IPS DF 19.7 (cell line): ENCODE measurements around the gene SIX2.

Source experiments
- DNase-seq: peaks from one replicate; pipeline ENCODE4 v3.0.0-alpha.2; 2013; ENCODE audit warnings: low read depth, low spot score

SIX2 gene

GRCh38 chr2:45020439-45020838 lies 11.2 kb upstream of the SIX2 start:
- no peak for DNase-seq

DNA sequence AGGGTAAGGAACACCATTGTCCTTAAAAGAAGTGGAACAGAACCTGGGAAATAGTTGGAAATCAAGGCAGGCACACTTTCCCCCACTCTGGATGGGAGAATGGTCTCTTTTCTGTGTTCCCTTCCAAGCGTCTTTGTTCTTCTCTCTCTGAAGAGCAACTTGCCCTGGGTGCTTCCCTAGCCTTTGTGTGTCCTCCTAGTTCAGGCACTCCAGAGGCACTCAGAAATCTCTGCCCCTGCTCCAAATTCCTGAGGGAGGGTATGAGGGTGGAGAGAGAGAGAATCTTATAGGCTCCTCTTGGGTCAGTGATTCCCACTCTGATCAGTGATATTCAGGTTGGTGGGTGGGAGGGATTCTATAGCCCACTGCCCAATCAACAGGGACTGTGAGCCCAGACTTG lies 8.8 kb upstream of the SIX2 start:
- no peak for DNase-seq

DNA sequence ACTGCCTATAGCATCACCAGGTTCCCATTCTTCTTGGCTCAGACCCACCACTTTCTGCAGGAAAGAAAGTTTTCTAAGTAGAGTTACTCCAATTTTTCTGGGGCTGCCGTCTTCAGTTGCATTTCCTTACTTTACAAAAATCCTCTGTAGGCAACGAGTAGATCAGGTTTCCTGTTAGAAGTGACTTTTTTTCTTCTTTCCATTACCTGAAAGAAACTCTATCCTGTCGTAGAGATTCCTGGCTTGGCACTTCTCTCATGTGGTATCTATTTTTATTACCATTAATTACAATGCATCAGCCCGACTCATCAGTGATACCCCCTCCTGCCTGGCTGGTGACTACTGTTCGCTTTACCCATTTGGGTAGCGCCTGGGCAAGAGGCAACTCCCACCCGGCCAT lies 5.6 kb upstream of the SIX2 start:
- DNase-seq: no peak

DNA sequence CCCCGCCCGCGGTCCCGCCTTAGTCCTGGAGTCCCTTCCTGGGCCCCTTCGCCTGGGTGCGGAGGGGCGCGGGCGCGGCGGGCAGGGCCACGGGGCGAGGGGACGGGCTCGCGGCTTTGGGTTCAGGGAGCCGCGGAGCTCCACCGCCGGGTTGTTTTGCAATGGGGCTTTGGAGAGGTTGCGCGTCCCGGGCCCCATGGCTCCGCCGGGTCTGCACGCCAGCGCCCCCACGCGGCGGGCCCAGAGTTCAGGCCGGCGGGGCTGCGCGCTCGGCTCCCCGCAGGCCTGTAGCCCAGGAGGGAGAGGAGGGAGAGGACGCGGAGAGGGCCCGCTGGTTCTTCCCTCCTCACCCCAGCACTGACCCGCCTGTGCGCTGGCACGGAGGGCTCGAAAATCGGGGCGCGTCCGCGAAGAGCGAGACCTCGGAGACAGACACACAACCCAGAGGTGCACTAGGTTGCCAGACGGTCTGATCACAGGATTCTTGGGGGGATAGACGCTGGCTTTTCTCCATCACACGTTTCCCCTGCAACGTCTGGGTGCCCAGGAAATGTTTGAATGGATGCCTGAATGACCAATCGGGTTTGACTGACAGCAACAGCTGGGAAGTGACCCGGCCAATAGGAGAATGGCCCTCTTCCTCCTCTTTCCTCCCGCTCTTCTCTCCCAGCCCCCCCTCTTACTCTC lies 4.9 kb upstream of the SIX2 start:
- no peak for DNase-seq

DNA sequence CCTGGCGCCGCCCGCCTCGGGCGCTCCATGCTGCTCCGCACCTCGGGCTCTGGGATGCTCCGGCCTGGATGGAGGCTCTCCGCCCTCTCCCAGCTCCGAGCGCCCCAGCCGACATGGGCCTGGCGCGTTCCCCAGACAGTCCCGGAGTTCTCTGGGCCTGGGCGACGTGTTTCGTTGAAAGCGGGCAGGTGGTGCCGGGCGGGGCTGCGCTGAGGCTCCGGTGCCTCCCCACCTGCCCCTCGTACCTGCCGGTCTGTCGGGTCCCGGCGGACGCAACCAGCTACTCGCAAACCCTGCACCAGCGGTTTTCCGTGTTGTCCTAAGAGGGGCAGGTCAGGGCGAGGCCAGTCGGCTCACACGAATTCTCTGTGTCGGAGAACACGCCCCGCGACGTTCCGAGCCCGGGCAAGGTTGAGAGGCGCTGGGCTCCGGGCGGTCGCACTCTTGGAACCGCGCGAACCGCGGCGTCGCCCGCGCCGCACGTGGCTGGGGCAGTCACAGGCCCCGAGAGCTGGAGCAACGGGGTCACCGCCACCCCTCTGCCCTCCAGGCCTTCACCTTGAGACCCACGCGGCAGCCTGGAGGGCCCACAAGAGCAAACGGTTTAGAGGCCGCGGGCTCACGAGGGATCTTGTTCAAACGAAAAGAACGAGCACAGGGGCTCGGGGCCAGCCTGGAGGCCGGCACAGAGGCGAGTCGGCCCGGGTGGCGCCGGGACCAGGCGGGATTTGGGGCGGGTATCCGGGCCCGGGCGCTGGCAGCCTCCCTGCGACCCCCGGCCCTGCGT lies 4.2 kb upstream of the SIX2 start:
- no peak for DNase-seq

DNA sequence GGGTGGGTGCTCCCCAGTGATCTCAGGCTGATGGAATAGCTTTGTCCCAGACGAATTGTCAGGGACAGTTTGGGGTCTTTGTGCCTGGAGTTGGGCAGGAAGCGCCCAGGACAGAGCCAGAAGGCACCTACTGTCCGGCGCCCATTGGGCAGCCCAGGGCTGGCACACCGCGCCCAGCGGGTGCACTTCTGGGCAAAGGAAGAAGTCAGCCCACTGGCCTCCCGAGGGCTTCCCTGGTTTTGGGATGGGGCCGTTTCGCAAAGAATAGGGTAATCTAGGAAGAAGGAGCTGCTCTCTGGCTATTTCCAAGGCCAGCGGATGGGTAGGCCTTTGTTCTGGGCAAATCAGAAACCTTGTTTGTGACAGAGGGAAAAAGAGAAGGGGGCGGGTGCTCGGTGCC lies 3.5 kb upstream of the SIX2 start:
- DNase-seq: no peak

DNA sequence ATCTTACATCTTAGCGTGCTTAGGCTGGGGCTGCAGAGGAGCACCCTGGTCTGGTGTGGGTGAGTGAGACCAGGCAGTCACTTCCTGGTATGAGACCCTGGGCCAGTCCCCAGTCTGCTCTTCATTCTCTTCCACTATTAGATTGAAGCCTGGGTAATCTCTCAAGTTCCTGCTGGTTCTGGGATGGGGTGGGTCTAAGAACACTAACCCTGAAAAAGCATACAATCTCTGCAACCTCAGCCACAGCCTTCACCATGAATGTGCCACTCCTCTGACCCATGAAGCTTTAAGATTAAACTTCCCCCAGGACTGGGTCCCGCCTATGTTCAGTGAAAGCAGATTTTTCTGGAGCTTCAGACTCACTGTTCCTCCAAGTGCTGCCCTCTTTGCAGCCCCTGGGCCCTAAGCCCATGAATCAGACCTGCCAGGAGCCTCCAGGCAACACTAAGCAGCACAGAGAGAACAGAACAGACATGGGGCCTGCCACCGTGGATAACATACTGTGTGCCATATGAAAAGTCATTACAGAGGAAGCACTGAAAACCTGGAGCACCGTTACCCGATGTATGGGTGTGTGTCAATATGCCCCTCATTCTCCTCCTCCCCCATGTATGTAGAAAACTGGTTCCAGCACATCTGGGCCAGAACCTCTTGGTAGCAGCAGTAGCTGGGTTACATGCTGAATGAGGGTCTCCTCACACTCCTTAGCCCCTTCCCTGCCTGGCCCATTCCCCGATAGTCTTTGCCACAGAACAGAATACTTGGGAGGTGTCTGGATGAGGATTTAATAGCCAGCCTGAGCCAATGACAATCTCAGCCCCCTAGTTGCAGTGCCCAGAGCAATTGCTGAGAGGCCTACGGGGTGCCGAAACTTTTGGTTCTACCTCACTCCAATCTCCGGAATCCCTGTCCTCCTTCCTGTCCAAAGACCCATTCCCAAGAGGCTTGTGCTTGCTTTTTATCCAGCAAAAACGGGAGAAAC lies 2.7 kb upstream of the SIX2 start:
- DNase-seq: no peak

GRCh38 chr2:45011121-45011520 lies 1.9 kb upstream of the SIX2 start:
- DNase-seq: no peak

DNA sequence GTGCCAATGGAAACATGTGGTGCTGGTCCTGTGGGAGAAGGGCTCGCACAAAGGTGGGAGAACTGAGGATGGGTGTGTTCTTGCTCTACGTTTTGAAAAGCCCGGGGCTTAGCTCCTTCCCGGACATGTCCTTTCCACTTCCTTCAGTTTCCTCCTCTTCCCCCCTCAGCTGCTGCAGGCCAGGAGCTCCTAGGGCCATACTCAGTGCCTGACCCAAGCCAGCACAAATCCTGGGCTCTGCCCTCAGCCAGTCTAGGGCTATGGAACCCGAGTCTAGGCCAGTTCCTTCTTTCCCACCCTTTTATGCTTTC lies 1.4 kb upstream of the SIX2 start:
- DNase-seq: no peak

GRCh38 chr2:45009928-45010701 lies 863 bp upstream of the SIX2 start:
- no peak for DNase-seq

DNA sequence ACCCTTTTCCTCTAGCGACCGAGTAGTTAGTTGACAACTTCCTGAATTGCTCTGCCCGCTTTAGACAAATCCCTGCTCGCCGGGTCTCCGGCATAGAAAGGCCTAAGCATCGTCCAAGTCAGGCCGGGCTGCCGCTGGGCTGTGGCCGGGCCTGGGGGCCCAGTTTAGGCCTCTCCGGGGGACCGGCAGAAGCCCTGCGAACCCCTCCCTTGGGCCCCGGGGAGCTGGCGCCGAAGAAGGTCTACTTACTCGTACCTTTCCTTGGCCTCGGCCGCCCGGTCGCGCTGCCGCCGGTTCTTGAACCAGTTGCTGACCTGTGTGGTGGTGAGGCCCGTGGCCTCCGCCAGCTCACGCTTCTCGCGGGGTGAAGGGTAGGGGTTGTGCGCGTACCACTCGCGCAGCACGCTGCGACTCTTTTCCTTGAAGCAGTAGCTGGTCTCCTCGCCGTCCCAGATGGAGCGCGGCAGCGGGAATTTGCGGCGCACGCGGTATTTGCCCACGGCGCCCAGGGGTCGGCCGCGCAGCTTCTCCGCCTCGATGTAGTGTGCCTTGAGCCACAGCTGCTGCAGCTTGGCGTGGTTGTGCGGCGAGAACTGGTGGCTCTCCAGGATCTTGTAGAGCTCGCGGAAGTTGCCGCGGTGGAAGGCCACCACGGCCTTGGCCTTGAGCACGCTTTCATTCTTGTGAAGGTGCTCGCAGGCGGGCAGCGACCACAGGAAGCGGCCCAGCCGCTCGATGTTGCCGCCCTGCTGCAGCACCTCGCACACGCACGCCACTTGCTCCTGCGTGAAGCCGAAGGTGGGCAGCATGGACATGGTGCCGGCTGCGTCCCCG lies 739 bp downstream of the SIX2 start:
- no peak for DNase-seq

- DNase-seq: no peak
Observed at GRCh38 chr2:45007961-45008295, 1.3 kb downstream of the SIX2 start.

DNA sequence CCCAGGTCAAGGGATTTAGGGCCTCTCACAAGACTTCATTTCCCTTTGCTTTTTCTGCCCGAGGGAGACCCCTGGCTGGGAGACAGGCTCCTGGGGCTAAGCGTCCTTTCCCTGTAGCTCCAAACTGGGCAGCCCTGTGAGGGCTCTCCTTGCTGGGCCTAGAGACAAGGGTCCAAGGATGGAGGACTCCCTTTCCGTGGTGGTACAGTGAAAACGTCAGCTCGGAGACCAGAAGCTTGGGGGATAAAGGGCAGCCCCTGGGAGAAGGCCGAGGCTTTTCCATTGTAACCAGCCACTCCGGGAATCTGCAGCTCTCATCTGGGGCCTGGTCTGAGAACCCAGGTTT lies 2.3 kb downstream of the SIX2 start:
- no peak for DNase-seq

DNA sequence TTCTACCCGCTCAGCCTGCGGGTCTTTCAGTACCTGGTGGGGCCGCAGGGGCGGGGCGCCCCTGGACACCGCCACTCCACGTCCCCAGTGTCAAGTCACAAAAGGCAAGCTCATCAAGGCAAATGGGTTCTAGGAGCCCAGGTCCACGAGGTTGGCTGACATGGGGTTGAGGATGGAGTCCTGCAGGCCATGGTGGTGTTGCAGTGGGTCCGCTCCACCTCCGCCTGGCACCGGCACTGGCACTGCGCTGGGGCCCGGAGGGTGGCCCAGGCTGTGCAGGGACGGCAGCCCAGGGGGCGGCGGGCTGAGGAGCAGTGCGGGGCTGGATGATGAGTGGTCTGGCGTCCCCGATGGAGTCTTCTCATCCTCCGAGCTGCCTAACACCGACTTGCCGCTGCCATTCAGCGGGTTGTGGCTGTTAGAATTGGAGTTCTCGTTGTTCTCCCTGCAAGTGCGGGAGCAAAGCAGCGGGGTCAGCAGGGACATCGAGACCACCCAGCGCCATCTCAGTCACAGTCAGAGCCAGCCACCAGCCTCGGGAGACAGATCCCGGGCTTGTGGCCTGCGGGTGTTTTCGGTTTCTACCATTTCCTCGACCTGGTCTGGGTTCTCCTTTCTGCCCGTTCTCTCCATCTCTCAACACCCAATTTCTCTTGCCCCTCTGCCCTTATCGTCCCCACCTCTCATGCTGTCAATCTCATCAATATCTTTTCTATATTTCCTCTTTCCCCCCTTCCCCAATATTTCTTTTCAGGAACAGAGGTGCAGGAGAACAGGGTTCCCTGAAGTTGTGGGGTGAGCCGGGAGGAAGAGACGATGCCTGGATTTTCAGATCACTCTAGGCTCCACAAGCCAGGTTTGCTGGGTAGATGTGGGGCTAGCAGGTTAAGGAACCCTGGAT lies 3.0 kb downstream of the SIX2 start:
- DNase-seq: no peak

- no peak for DNase-seq
Observed at GRCh38 chr2:45005261-45006002, 3.8 kb downstream of the SIX2 start.

GRCh38 chr2:45004562-45005191 lies 4.6 kb downstream of the SIX2 start:
- no peak for DNase-seq

DNA sequence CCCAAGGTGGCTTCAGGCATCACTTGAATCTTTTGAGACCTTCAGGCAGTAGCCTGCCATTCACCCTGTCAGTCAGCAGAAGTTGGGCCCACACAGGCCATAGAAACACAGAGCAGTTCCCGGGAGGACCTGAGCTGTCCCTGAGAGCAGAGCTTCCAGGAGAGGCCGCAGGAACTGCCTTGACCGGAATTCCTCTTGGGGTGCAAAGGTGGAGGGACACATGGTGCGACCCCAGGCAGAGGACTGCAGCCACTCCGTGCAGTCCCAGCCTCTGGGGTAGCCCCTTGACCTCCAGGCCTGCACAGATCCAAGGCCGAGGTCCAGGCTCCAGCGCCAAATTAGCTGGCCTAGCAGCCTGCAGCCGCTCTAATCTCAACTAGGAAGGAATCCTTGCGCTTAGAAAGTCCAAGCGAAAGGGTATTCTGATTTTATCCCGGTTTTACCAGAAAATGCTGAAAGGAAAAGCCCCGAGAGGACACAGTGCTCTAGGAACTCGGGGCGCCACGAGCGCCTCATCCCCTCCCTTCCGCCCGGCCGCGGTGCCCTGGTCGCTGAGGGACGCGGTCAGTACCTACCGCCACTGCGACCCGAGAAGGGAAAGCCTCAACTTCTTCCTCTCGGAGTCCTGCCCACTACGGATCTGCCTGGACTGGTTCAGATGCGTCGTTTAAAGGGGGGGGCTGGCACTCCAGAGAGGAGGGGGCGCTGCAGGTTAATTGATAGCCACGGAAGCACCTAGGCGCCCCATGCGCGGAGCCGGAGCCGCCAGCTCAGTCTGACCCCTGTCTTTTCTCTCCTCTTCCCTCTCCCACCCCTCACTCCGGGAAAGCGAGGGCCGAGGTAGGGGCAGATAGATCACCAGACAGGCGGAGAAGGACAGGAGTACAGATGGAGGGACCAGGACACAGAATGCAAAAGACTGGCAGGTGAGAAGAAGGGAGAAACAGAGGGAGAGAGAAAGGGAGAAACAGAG lies 5.4 kb downstream of the SIX2 start:
- no peak for DNase-seq

DNA sequence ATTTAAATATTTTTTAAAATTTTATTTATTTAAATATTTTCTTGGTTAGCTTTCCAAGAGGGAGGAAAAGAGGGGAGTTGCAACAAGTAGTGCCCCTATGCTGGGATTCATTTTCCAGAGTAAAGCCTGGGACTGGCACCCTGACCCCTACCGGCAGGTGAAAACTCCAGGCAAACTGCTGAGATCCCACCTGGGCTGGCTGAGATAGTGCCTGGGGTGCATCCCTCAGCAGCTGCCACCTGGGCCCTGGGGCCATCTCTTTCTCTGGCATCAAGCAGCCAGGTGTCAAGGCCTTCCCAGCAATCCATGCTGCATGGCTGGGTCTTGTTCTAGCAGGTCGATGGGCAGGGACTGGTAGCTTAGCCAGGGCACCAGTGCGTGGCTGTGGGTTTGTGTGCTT lies 6.6 kb downstream of the SIX2 start:
- DNase-seq: no peak
